ENCODE data around the gene MEGF11.

DNA sequence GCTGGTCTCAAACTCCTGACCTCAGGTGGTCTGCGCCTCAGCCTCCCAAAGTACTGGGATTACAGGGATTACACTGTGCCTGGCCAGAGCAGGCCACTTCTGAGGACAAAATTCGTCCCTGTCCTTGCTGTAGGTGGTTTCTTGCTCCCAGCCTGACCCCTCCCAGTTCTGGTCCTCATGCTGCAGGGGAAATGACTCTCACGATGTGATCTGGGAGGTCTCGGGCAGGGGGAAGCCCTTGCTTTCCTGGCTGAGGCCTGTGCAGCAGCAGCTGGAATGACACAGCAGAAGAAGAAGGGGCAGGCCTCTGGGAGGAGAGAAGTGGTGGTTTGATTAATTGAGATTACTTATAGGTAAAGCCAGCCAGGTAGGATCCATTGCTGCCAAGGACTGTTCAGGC, 39.3 kb downstream of the MEGF11 start:
- TF ChIP-seq, protein P1, sequence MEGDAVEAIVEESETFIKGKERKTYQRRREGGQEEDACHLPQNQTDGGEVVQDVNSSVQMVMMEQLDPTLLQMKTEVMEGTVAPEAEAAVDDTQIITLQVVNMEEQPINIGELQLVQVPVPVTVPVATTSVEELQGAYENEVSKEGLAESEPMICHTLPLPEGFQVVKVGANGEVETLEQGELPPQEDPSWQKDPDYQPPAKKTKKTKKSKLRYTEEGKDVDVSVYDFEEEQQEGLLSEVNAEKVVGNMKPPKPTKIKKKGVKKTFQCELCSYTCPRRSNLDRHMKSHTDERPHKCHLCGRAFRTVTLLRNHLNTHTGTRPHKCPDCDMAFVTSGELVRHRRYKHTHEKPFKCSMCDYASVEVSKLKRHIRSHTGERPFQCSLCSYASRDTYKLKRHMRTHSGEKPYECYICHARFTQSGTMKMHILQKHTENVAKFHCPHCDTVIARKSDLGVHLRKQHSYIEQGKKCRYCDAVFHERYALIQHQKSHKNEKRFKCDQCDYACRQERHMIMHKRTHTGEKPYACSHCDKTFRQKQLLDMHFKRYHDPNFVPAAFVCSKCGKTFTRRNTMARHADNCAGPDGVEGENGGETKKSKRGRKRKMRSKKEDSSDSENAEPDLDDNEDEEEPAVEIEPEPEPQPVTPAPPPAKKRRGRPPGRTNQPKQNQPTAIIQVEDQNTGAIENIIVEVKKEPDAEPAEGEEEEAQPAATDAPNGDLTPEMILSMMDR (IDR thresholded peaks at IDR 0.05), result no peak
- TF ChIP-seq POLR2A (IDR thresholded peaks at IDR 0.05), result no peak
